ENCODE data around the gene CTDP1. TPM values are rescaled to one million over a fixed set of nuclear protein-coding genes. Genes with fewer than 3 reads are reported as not detected.

The CTDP1 gene
- total and polyA plus RNA-seq, 9 donors, result 7.4 to 10.7 (median 9.7) TPM

- Histone ChIP-seq H3K27ac (ENCODE audit: low read length) (no peak overlapping the region), H3K4me3 (ENCODE audit: low read length) (no peak overlapping the region), H3K9me3 (replicated peaks; ENCODE audit: control insufficient read depth, low read depth, low read length) (no peaks in the 10 kb centered on the region), H3K27me3 (ENCODE audit: control insufficient read depth, insufficient read depth, low read length) (no peaks in the 10 kb centered on the region), H3K4me1 (ENCODE audit: control insufficient read depth, insufficient read depth, low read length) (no peaks in the 10 kb centered on the region), H3K36me3 (ENCODE audit: control insufficient read depth, insufficient read depth, low read length) (peaks cover 57% of the 10 kb centered on the region)
- WGBS (ENCODE audit: insufficient coverage), result 94% methylated on average over 7 of the region's 9 CpGs
- DNase-seq, result no peak
These were observed 53.1 kb downstream of the CTDP1 start for GRCh38 chr18:79732721-79733025.

GRCh38 chr18:79733135-79733701 is 53.6 kb downstream of the CTDP1 start:
- DNase-seq, result peak; percentile 62
- WGBS (ENCODE audit: insufficient coverage), result 80% methylated on average over 37 of the region's 38 CpGs
- H3K36me3 ChIP-seq (ENCODE audit: control insufficient read depth, insufficient read depth, low read length), result peaks cover 58% of the 10 kb centered on the region
- no peak overlapping the region for H3K4me3 ChIP-seq (ENCODE audit: low read length)
- no peak overlapping the region for H3K27ac ChIP-seq (ENCODE audit: low read length)
- H3K27me3 ChIP-seq (ENCODE audit: control insufficient read depth, insufficient read depth, low read length), result no peaks in the 10 kb centered on the region
- H3K9me3 ChIP-seq (replicated peaks; ENCODE audit: control insufficient read depth, low read depth, low read length), result no peaks in the 10 kb centered on the region
- H3K4me1 ChIP-seq (ENCODE audit: control insufficient read depth, insufficient read depth, low read length), result peaks cover 2% of the 10 kb centered on the region

- H3K9me3 ChIP-seq (replicated peaks; ENCODE audit: control insufficient read depth, low read depth, low read length), result no peaks in the 10 kb centered on the region
- DNase-seq, result peak; percentile 50
- 65% methylated on average over 26 of the region's 33 CpGs for WGBS (ENCODE audit: insufficient coverage)
- H3K27me3 ChIP-seq (ENCODE audit: control insufficient read depth, insufficient read depth, low read length), result no peaks in the 10 kb centered on the region
- no peak overlapping the region for H3K27ac ChIP-seq (ENCODE audit: low read length)
- no peak overlapping the region for H3K4me3 ChIP-seq (ENCODE audit: low read length)
- peaks cover 63% of the 10 kb centered on the region for H3K36me3 ChIP-seq (ENCODE audit: control insufficient read depth, insufficient read depth, low read length)
- H3K4me1 ChIP-seq (ENCODE audit: control insufficient read depth, insufficient read depth, low read length), result peaks cover 2% of the 10 kb centered on the region
These were observed 54.6 kb downstream of the CTDP1 start for GRCh38 chr18:79733986-79734770.

GRCh38 chr18:79735071-79735980 is 55.7 kb downstream of the CTDP1 start:
- Histone ChIP-seq H3K27me3 (ENCODE audit: control insufficient read depth, insufficient read depth, low read length) (no peaks in the 10 kb centered on the region), H3K4me1 (ENCODE audit: control insufficient read depth, insufficient read depth, low read length) (peaks cover 2% of the 10 kb centered on the region), H3K4me3 (ENCODE audit: low read length) (no peak overlapping the region), H3K27ac (ENCODE audit: low read length) (no peak overlapping the region), H3K36me3 (ENCODE audit: control insufficient read depth, insufficient read depth, low read length) (peaks cover 56% of the 10 kb centered on the region), H3K9me3 (replicated peaks; ENCODE audit: control insufficient read depth, low read depth, low read length) (no peaks in the 10 kb centered on the region)
- 94% methylated on average over 63 of the region's 63 CpGs for WGBS (ENCODE audit: insufficient coverage)
- no peak for DNase-seq

- Histone ChIP-seq H3K4me1 (ENCODE audit: control insufficient read depth, insufficient read depth, low read length) (peaks cover 2% of the 10 kb centered on the region), H3K27ac (ENCODE audit: low read length) (no peak overlapping the region), H3K9me3 (replicated peaks; ENCODE audit: control insufficient read depth, low read depth, low read length) (no peaks in the 10 kb centered on the region), H3K4me3 (ENCODE audit: low read length) (no peak overlapping the region), H3K36me3 (ENCODE audit: control insufficient read depth, insufficient read depth, low read length) (peaks cover 51% of the 10 kb centered on the region), H3K27me3 (ENCODE audit: control insufficient read depth, insufficient read depth, low read length) (no peaks in the 10 kb centered on the region)
- 89% methylated on average over 23 of the region's 25 CpGs for WGBS (ENCODE audit: insufficient coverage)
- DNase-seq, result no peak
These were observed 56.6 kb downstream of the CTDP1 start for GRCh38 chr18:79736230-79736629.

GRCh38 chr18:79736846-79737245 is 57.2 kb downstream of the CTDP1 start:
- WGBS (ENCODE audit: insufficient coverage), result 91% methylated on average over 20 of the region's 24 CpGs
- Histone ChIP-seq H3K4me3 (ENCODE audit: low read length) (no peak overlapping the region), H3K27ac (ENCODE audit: low read length) (no peak overlapping the region), H3K27me3 (ENCODE audit: control insufficient read depth, insufficient read depth, low read length) (no peaks in the 10 kb centered on the region), H3K9me3 (replicated peaks; ENCODE audit: control insufficient read depth, low read depth, low read length) (no peaks in the 10 kb centered on the region), H3K4me1 (ENCODE audit: control insufficient read depth, insufficient read depth, low read length) (peaks cover 2% of the 10 kb centered on the region), H3K36me3 (ENCODE audit: control insufficient read depth, insufficient read depth, low read length) (peaks cover 45% of the 10 kb centered on the region)
- DNase-seq, result no peak

GRCh38 chr18:79737426-79737825 is 57.8 kb downstream of the CTDP1 start:
- Histone ChIP-seq H3K27me3 (ENCODE audit: control insufficient read depth, insufficient read depth, low read length) (no peaks in the 10 kb centered on the region), H3K4me3 (ENCODE audit: low read length) (no peak overlapping the region), H3K4me1 (ENCODE audit: control insufficient read depth, insufficient read depth, low read length) (peaks cover 2% of the 10 kb centered on the region), H3K36me3 (ENCODE audit: control insufficient read depth, insufficient read depth, low read length) (peaks cover 46% of the 10 kb centered on the region), H3K27ac (ENCODE audit: low read length) (no peak overlapping the region), H3K9me3 (replicated peaks; ENCODE audit: control insufficient read depth, low read depth, low read length) (no peaks in the 10 kb centered on the region)
- 96% methylated on average over 14 of the region's 17 CpGs for WGBS (ENCODE audit: insufficient coverage)
- no peak for DNase-seq

- no peaks in the 10 kb centered on the region for H3K9me3 ChIP-seq (replicated peaks; ENCODE audit: control insufficient read depth, low read depth, low read length)
- H3K27ac ChIP-seq (ENCODE audit: low read length), result no peak overlapping the region
- no peaks in the 10 kb centered on the region for H3K27me3 ChIP-seq (ENCODE audit: control insufficient read depth, insufficient read depth, low read length)
- no peak overlapping the region for H3K4me3 ChIP-seq (ENCODE audit: low read length)
- H3K4me1 ChIP-seq (ENCODE audit: control insufficient read depth, insufficient read depth, low read length), result peaks cover 5% of the 10 kb centered on the region
- peaks cover 41% of the 10 kb centered on the region for H3K36me3 ChIP-seq (ENCODE audit: control insufficient read depth, insufficient read depth, low read length)
- 77% methylated on average over 18 of the region's 20 CpGs for WGBS (ENCODE audit: insufficient coverage)
- no peak for DNase-seq
These were observed 58.4 kb downstream of the CTDP1 start for GRCh38 chr18:79738041-79738461.

GRCh38 chr18:79738581-79739439 is 59.2 kb downstream of the CTDP1 start:
- Histone ChIP-seq H3K27me3 (ENCODE audit: control insufficient read depth, insufficient read depth, low read length) (no peaks in the 10 kb centered on the region), H3K36me3 (ENCODE audit: control insufficient read depth, insufficient read depth, low read length) (peaks cover 38% of the 10 kb centered on the region), H3K4me3 (ENCODE audit: low read length) (no peak overlapping the region), H3K4me1 (ENCODE audit: control insufficient read depth, insufficient read depth, low read length) (peaks cover 5% of the 10 kb centered on the region), H3K9me3 (replicated peaks; ENCODE audit: control insufficient read depth, low read depth, low read length) (no peaks in the 10 kb centered on the region), H3K27ac (ENCODE audit: low read length) (no peak overlapping the region)
- WGBS (ENCODE audit: insufficient coverage), result 77% methylated on average over 14 of the region's 21 CpGs
- peak; percentile 83 for DNase-seq
